GM18867 (cell line): ENCODE results near the gene COL17A1.

Experiments
- ATAC-seq: cut with Tn5 transposase; IDR thresholded peaks from one replicate; pipeline ENCODE4 v1.9.1; 2021; ENCODE audit warnings: mild to moderate bottlenecking, moderate library complexity; ENCODE audit not compliant: unreplicated experiment

COL17A1 gene

GRCh38 chr10:104085801-104086400 lies at the start of gene COL17A1:
TSS of gene COL17A1 (minus strand) at chr10:104085880. CDS start at chr10:104080673, 5,207 bp downstream.
- no peak for ATAC-seq

DNA sequence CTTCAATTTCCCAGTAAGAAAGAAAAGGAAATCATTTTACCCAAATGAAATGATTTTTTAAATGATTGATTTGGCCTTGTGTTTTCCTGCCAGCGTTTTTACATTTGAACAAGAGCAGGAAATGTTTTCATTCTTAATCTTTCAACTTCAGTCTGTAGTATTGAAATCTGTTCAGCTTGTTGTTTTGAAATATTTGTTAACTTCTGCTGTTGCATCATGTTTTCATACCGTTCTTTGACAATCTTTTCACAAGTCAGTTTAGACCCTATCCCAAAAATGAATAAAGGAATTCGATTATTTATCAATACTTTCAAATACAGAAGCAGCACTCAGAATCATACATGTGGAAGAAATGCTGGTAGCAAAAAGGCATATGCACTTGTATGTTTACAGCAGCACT lies 44.4 kb upstream of the COL17A1 start:
- no peak for ATAC-seq

GRCh38 chr10:104128214-104128613 lies 42.5 kb upstream of the COL17A1 start:
- no peak for ATAC-seq

DNA sequence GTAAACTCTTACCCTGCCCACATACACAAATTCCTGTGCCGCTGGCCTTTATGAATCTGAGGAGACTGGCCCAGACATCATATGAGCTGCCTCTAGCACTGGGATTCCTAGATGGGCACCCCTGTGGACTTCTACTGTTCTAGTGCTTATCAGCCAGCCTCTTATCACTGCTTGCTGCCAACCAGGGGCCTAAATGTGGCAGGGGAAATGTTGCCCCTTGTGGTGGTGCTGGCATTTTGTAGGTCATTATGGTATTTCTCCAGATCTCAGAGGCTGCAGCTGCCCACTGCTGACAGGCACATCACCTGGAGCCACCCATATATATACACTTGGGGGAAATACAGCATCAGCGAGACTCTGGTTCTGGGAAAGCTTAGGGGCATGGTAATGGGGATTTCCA lies 41.7 kb upstream of the COL17A1 start:
- no peak for ATAC-seq

DNA sequence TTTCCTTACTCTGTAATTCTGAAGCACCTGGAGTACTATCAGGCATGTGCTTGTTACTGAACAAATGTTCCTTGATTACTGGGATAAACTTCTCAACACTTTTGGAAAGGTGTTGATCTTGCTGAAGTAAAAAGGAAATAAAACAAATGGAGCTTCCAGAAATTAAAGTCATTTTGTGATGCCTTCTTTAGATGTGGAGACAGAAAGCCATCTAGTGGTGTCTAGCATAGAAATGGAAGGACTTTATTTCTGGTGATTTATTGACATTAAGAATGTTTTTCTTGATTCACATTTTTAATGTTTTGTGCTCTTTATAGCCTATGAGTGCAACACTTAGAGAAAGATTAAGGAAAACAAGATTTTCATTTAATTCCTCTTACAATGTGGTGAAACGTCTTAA lies 37.7 kb upstream of the COL17A1 start:
- ATAC-seq: no peak

- no peak for ATAC-seq
Observed at GRCh38 chr10:104122225-104123107, 36.8 kb upstream of the COL17A1 start.

DNA sequence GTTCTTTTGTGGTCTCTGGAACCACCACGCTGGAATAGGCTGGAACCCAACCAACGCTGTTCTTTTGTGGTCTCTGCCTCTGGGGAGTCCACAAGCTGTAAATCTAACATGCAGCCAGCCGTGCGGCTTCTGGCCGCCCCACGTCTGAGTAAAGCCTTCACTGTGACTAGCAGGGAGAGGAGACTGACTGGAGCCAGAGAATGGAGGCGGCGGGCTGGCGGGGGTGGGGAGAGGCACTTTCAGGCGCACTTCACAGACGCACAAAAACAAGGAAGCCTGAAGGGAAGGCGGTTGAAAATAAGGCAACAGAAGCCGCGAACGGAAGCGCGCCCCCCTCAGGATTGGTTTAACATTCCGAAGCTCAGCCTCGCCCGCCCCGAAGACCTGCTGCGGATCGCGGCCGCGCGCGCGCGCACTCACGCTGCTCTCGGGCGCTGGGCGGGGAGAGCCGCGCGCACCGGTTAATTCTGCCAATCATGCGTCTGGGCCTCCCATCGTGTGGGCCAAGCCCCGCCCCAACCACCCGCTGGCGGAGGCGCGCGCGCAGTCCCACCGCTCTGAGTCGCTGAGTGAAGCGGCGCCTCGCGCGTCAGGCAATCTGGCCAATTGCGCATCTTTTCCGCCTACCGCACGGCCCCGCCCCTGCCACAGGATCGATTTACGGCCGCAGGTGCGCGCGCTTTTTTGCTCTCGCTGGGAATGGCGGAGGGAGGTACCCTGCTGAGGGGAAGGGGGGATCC lies 36.0 kb upstream of the COL17A1 start, which contains the start of gene SFR1:
TSS of gene SFR1 (plus strand) at position 687 of the 740 bp plus-strand sequence. CDS start at position 700, 13 bp downstream.
- ATAC-seq: peak; percentile 91

GRCh38 chr10:104120903-104121484 lies 35.3 kb upstream of the COL17A1 start:
- ATAC-seq: peak; percentile 34

DNA sequence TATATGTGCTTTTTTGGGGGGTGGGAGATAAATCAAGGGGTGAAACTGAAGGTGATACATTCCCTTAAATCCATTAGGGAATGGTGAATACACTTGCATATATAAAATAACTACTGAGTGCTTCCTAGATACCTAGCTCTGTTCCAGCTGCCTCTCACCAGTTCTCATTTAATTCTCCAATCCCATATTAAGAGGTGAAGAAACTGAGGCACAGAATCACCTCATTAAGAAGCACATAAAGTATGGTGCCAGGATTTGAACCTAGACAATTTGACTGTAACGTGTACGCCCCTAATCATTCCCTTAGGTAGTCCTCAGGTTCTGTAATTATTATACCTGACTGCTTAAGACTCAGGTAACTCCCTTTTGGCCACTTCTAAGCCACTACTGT lies 34.8 kb upstream of the COL17A1 start:
- ATAC-seq: no peak

DNA sequence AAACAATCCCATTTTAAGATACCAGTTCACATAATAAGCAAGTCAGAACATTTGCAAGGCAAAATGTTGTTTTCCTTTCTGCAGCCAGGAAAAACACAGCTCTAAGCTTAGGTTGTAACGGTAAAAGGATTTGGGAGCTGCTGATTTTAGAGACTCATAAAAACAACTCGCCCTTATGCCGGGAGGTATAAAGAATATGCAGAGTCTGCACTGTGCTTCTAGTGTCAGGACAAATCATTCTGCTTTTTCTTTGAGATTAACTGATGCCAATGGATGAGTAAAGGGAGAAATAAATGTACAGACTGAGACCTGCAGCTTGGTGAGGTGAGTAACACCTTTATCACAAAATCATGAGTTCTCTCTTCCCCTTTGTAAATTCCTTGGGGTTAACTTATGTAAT lies 34.3 kb upstream of the COL17A1 start:
- ATAC-seq: no peak

GRCh38 chr10:104117839-104118323 lies 32.2 kb upstream of the COL17A1 start:
- no peak for ATAC-seq

- no peak for ATAC-seq
Observed at GRCh38 chr10:104113376-104113956, 27.8 kb upstream of the COL17A1 start.

- ATAC-seq: peak; percentile 78
Observed at GRCh38 chr10:104109908-104110662, 24.4 kb upstream of the COL17A1 start.

DNA sequence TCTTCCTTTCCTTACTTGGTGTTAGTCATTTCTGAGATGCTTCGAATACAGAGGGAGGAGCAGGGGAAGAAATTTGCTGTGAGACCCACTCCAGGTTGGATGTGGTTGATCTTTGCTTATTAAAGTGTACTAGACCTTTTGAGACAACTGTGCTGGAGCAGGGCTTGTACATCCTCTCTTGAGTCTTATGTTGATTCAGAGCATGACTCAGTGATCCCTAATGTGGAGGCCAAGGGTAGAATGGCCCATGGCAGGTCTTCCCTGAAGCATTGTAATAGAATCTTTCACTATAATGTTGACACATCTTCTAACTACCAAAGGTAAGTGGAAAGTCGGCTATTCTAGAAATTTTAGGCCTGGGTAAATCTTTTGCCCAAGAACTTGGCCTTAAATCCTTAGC lies 19.2 kb upstream of the COL17A1 start:
- no peak for ATAC-seq

DNA sequence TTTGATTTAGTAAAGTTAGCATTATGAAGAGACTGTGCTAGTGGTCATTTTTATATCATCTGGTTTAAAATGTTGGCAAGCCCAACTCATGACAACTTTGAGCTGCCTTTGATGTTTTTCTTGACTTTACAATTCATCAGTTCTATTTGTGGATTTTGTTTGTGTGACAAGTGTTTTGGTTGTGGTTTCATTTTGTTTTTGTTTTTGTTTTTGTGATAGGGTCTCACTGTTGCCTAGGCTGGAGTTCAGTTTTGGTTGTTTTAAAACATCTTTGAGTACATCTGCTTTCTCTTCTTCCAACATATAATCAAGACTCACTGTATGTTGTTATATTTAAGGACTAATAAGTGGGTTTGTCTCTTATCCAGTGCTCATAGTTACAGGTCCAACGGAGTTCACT lies 18.7 kb upstream of the COL17A1 start:
- peak; percentile 50 for ATAC-seq

DNA sequence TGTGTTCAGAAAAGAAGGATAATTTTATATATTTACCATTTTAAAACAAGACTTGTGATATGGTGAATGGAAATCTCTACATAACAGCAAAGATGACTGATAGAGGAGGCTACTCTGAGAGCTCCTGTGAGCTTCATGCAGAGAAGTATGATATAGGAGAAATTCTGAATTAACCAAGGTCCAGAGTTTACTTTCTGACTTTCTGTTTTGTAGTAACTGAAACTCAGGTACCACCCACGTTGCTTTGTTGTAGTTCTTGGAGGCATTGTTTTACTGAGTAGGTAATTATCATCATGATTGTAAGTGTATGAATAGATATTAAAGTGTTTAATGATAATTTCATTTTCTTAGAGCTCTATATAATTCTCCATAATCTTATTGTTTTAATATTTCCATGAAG lies 18.3 kb upstream of the COL17A1 start:
- peak; percentile 65 for ATAC-seq

DNA sequence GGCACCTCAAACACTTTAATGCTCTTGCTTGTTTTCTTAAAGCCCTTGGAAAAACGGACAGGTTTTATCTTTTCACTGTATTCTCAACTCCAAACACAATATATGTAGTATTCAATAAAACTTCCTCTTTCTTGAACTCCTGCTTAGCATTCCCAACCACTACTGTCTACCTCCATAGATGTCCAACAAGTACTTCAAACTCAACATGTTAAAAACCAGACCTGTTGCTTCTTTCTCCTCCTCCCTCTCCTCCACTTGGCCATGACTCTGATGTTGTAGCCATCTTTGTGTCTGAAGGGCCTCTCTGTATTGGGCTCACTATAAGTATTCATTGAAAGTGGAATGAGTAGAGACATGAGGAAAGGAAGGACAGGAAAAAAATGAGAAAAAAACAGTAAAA lies 16.2 kb upstream of the COL17A1 start:
- ATAC-seq: no peak

GRCh38 chr10:104100795-104101194 lies 15.1 kb upstream of the COL17A1 start:
- ATAC-seq: no peak

DNA sequence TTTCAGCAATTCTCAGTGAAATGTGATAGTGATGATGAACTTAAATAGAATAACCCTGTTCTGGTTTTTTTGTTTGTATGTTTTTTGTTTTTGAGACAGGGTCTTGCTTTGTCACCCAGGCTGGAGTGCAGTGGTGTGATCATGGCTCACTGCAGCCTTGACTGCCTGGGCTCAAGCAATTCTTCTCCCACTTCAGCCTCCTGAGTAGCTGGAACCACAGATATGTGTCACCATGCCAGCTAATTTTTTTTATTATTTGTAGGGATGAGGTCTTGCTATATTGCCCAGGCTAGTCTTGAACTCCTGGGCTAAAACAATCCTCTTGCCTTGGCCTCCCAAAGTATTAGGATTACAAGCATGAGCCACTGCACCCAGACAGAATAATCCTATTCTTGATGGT lies 14.3 kb upstream of the COL17A1 start:
- no peak for ATAC-seq

GRCh38 chr10:104099269-104099668 lies 13.6 kb upstream of the COL17A1 start:
- no peak for ATAC-seq
